Esophagus mucosa (tissue), 1 donor: Measurements from ENCODE around the gene TAS2R7. TPM values are rescaled to one million over a fixed set of nuclear protein-coding genes. Genes with fewer than 3 reads are reported as not detected.

Experiments
- total RNA-seq: library from RNA; stranded (reverse); gene quantifications from one replicate; pipeline ENCODE4 v1.2.4, GENCODE V29; 2023
- donor health status: DM: yes; HTN: yes; CAD: no.

The TAS2R7 gene
- total RNA-seq, 1 donor from 2014 or later = not detected

Other genes with a start within 250 kb of the TAS2R7 start
- 16.7 TPM for gene MAGOHB, start 189.0 kb downstream of the TAS2R7 start, total RNA-seq
- gene STYK1, start 128.6 kb downstream of the TAS2R7 start, total RNA-seq = 5.7 TPM
- 394 TPM for gene YBX3, start 79.3 kb downstream of the TAS2R7 start, total RNA-seq
- gene TAS2R8, start 4.7 kb upstream of the TAS2R7 start, total RNA-seq = not detected
- gene TAS2R9, start 7.5 kb upstream of the TAS2R7 start, total RNA-seq = not detected
- gene TAS2R10, start 23.7 kb upstream of the TAS2R7 start, total RNA-seq = 0.16 TPM
- 0.64 TPM for gene PRR4, start 46.8 kb upstream of the TAS2R7 start, total RNA-seq
- 7.5 TPM for gene PRH1, start 81.6 kb upstream of the TAS2R7 start, total RNA-seq
- 0.44 TPM for gene TAS2R13, start 106.9 kb upstream of the TAS2R7 start, total RNA-seq
- not detected for gene PRH2, start 126.6 kb upstream of the TAS2R7 start, total RNA-seq
- gene TAS2R14, start 136.6 kb upstream of the TAS2R7 start, total RNA-seq = 0.80 TPM
- 0.68 TPM for gene TAS2R50, start 184.3 kb upstream of the TAS2R7 start, total RNA-seq
- gene TAS2R20, start 195.7 kb upstream of the TAS2R7 start, total RNA-seq = 0.96 TPM
- 1.2 TPM for gene TAS2R19, start 220.0 kb upstream of the TAS2R7 start, total RNA-seq
- 0.92 TPM for gene TAS2R31, start 228.8 kb upstream of the TAS2R7 start, total RNA-seq